ENCODE data around the gene PHACTR3.

The PHACTR3 gene

GRCh38 chr20:59580991-59581401, 23.3 kb upstream of the PHACTR3 start:
- POLR2A ChIA-PET, result no interaction called here
- H3K4me3 ChIP-seq (ENCODE audit: low read depth, low read length), result no peak overlapping the region
- no peak for DNase-seq (ENCODE audit: low read depth, low spot score)
- CTCF ChIA-PET, result interaction anchor here (0.9 to 4.1 kb wide), 4 partner anchors 8 to 21 kb away, joined by 3 to 33 read pairs (median 3); no protein-coding TSS in a partner anchor
- TF ChIP-seq, protein P1, sequence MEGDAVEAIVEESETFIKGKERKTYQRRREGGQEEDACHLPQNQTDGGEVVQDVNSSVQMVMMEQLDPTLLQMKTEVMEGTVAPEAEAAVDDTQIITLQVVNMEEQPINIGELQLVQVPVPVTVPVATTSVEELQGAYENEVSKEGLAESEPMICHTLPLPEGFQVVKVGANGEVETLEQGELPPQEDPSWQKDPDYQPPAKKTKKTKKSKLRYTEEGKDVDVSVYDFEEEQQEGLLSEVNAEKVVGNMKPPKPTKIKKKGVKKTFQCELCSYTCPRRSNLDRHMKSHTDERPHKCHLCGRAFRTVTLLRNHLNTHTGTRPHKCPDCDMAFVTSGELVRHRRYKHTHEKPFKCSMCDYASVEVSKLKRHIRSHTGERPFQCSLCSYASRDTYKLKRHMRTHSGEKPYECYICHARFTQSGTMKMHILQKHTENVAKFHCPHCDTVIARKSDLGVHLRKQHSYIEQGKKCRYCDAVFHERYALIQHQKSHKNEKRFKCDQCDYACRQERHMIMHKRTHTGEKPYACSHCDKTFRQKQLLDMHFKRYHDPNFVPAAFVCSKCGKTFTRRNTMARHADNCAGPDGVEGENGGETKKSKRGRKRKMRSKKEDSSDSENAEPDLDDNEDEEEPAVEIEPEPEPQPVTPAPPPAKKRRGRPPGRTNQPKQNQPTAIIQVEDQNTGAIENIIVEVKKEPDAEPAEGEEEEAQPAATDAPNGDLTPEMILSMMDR (IDR thresholded peaks at IDR 0.05; ENCODE audit: insufficient read depth, low read length, missing control alignments), result no peak

- ChIA-PET CTCF (interaction anchor here (0.9 to 4.1 kb wide), 3 partner anchors 9 to 16 kb away, joined by 3 to 33 read pairs (median 3); no protein-coding TSS in a partner anchor), POLR2A (no interaction called here)
- no peak overlapping the region for H3K4me3 ChIP-seq (ENCODE audit: low read depth, low read length)
- no peak for DNase-seq (ENCODE audit: low read depth, low spot score)
- TF ChIP-seq, protein P1 (IDR thresholded peaks at IDR 0.05; ENCODE audit: insufficient read depth, low read length, missing control alignments), result no peak
These were observed 22.2 kb upstream of the PHACTR3 start for GRCh38 chr20:59581993-59582679.

GRCh38 chr20:59583428-59584277, 20.7 kb upstream of the PHACTR3 start:
- CTCF ChIA-PET, result interaction anchor here (0.6 to 4.1 kb wide), 4 partner anchors 12 to 200 kb away, joined by 3 to 33 read pairs (median 15); no protein-coding TSS in a partner anchor
- TF ChIP-seq, protein P1 (IDR thresholded peaks at IDR 0.05; ENCODE audit: insufficient read depth, low read length, missing control alignments), result no peak
- POLR2A ChIA-PET, result no interaction called here
- DNase-seq (ENCODE audit: low read depth, low spot score), result no peak
- H3K4me3 ChIP-seq (ENCODE audit: low read depth, low read length), result no peak overlapping the region

DNA sequence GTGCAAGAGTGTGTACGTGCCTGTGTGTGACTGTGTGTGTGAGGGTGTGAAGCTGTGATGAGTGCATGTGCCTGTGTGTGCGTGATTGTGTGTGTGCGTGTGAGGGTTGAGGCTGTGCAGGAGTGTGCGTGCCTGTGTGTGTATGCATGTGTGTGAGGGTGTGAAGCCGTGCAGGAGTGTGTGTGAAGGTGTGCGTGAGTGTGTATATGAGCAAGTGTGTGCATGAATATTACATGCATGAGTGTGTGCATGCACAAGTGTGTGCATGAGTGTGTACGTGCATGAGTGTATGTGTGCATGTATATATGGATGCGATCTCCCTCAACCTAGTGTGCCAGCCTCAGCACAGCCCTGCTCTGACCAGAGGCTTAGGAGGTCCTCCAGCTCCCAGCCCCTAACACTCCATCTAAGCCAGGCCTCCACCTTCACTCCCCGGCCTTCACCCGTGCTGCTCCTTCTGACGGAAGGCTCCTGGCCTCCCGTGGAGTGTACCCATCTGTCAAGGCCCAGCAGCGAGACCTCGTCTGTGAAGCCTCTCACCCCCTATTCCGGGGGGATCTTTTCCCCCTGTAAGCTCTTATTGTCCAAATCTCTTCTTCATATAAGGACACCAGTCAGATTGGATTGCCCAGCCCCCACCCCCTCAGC, 19.9 kb upstream of the PHACTR3 start:
- TF ChIP-seq, protein P1 (IDR thresholded peaks at IDR 0.05; ENCODE audit: insufficient read depth, low read length, missing control alignments), result no peak
- no peak overlapping the region for H3K4me3 ChIP-seq (ENCODE audit: low read depth, low read length)
- CTCF ChIA-PET, result interaction anchor here (3.0 to 4.1 kb wide), 2 partner anchors 12 to 13 kb away, joined by 9 to 21 read pairs; no protein-coding TSS in a partner anchor
- no peak for DNase-seq (ENCODE audit: low read depth, low spot score)
- POLR2A ChIA-PET, result no interaction called here

DNA sequence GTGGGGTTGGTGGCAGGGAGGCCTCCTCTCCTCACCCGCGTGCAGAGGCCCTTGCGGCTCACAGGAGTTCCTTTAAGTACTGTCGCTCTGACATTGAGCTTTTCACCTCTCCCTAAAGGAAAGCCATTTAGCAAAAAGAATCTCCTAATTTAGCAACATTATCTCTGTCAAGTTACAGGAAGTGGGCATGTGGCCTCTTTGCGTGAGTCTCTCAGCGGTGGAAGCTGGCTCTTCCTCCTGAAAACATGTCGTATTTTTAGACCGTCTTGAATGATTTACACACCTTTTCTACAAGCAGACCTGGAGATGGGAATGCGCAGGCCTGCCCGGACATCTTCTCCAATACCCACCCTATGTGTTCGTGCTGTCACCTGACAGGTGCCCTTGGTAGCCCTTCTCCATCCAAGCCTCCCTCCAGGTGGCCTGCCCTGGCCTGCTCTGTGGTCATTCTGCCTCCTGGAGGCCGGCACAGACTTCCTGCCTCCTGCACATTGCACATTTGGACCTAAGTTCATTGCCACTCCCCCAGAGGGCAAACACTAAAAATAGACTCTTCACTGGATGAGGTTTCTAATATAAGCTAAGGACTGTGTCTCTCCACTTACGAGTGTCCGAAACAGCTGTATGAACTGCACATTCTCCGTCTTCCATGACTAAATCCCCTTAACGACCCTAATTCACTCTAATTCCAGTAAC, 18.5 kb upstream of the PHACTR3 start:
- CTCF ChIA-PET, result interaction anchor here (1.1 to 4.1 kb wide), 3 partner anchors 12 to 25 kb away, joined by 3 to 21 read pairs (median 9); no protein-coding TSS in a partner anchor
- POLR2A ChIA-PET, result no interaction called here
- TF ChIP-seq, protein P1 (IDR thresholded peaks at IDR 0.05; ENCODE audit: insufficient read depth, low read length, missing control alignments), result no peak
- no peak overlapping the region for H3K4me3 ChIP-seq (ENCODE audit: low read depth, low read length)
- DNase-seq (ENCODE audit: low read depth, low spot score), result no peak
